ENCODE results near the gene RIT2.

The RIT2 gene

DNA sequence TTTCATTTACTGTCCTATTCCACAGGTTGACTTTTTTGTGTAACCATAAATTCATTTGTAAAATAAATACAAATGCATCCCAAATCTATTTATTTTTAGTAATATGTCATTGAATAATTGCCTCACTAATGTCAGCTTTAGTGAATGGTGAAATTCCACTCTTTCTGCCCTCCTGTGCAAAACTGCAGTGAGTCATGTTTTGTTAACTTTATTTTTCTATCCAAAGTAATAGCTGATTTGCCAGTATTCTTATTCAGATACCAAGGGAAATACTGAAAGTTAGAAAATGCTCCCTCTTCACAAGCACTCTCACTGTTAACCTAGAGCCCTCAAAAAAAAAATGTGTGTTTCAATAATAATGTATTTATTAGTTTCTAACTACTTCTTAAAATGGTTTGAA is 322.8 kb downstream of the RIT2 start:
- no peaks in the 10 kb centered on the region for H3K27me3 ChIP-seq (ENCODE audit: low read depth, low read length)
- no peak overlapping the region for H3K27ac ChIP-seq (ENCODE audit: low read length)
- H3K9me3 ChIP-seq (ENCODE audit: insufficient read depth, low read length), result no peaks in the 10 kb centered on the region
- no peak overlapping the region for H2AFZ ChIP-seq (ENCODE audit: low read depth, low read length)
- no peak overlapping the region for H3K9ac ChIP-seq (ENCODE audit: low read length)
- H3K36me3 ChIP-seq (replicated peaks; ENCODE audit: low read depth, low read length), result no peaks in the 10 kb centered on the region
- no peaks in the 10 kb centered on the region for H3K79me2 ChIP-seq (ENCODE audit: low read length)
- H3K4me2 ChIP-seq (ENCODE audit: low read length), result no peak overlapping the region
- no peak for TF ChIP-seq EZH2phosphoT487 (IDR thresholded peaks at IDR 0.05; ENCODE audit: low read depth)
- TF ChIP-seq, protein P1, sequence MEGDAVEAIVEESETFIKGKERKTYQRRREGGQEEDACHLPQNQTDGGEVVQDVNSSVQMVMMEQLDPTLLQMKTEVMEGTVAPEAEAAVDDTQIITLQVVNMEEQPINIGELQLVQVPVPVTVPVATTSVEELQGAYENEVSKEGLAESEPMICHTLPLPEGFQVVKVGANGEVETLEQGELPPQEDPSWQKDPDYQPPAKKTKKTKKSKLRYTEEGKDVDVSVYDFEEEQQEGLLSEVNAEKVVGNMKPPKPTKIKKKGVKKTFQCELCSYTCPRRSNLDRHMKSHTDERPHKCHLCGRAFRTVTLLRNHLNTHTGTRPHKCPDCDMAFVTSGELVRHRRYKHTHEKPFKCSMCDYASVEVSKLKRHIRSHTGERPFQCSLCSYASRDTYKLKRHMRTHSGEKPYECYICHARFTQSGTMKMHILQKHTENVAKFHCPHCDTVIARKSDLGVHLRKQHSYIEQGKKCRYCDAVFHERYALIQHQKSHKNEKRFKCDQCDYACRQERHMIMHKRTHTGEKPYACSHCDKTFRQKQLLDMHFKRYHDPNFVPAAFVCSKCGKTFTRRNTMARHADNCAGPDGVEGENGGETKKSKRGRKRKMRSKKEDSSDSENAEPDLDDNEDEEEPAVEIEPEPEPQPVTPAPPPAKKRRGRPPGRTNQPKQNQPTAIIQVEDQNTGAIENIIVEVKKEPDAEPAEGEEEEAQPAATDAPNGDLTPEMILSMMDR (IDR thresholded peaks at IDR 0.05; ENCODE audit: low read depth, low read length), result no peak
- H3K4me1 ChIP-seq (ENCODE audit: low read length), result no peaks in the 10 kb centered on the region
- H3K4me3 ChIP-seq (ENCODE audit: low read length), result no peak overlapping the region
- H4K20me1 ChIP-seq (ENCODE audit: insufficient read depth, low read length), result no peaks in the 10 kb centered on the region

DNA sequence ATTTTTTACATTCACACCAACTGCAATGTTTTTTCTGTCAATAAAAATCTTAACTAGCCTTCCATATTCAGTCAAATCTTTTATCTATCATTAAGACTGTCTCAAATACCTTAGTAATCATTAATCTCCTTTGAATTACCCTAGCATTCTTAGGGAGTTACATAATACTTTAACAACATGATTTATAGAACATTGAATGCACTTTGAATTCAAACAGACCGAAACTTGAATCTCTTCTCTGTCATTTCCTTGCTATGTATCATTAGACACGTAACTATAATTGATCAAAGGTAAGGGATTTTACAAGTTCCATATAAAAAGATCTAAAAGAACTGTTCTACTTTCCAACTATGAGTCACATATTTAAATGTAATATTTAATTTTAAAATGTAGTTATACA is 330.9 kb downstream of the RIT2 start:
- Histone ChIP-seq H3K36me3 (replicated peaks; ENCODE audit: low read depth, low read length) (no peaks in the 10 kb centered on the region), H3K27me3 (ENCODE audit: low read depth, low read length) (no peaks in the 10 kb centered on the region), H3K9ac (ENCODE audit: low read length) (no peak overlapping the region), H3K79me2 (ENCODE audit: low read length) (no peaks in the 10 kb centered on the region), H2AFZ (ENCODE audit: low read depth, low read length) (no peak overlapping the region), H3K4me3 (ENCODE audit: low read length) (no peak overlapping the region), H3K4me1 (ENCODE audit: low read length) (no peaks in the 10 kb centered on the region), H4K20me1 (ENCODE audit: insufficient read depth, low read length) (no peaks in the 10 kb centered on the region), H3K9me3 (ENCODE audit: insufficient read depth, low read length) (no peaks in the 10 kb centered on the region), H3K4me2 (ENCODE audit: low read length) (no peak overlapping the region), H3K27ac (ENCODE audit: low read length) (no peak overlapping the region)
- TF ChIP-seq, protein P1 (IDR thresholded peaks at IDR 0.05; ENCODE audit: low read depth, low read length), result no peak

DNA sequence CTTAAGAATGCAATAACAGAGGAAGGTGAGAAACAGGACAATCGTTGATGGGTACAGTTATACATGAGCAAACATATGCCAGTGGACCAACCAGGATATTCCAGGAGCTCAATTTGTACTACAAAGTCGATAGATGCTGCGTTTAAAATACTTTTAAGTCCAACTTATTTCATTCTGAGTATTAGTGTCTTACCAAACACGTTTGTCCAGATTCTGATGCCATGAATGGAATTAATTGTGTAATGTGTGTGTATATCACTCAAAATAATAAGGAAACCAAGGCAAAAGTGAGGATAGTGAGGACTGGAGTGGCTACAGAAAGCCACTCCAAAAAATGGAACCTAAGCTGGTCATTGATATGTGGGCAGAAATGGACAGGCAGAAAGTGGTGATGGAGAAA is 332.6 kb downstream of the RIT2 start:
- Histone ChIP-seq H3K9ac (ENCODE audit: low read length) (no peak overlapping the region), H3K36me3 (replicated peaks; ENCODE audit: low read depth, low read length) (no peaks in the 10 kb centered on the region), H3K27me3 (ENCODE audit: low read depth, low read length) (no peaks in the 10 kb centered on the region), H4K20me1 (ENCODE audit: insufficient read depth, low read length) (no peaks in the 10 kb centered on the region), H2AFZ (ENCODE audit: low read depth, low read length) (no peak overlapping the region), H3K9me3 (ENCODE audit: insufficient read depth, low read length) (no peaks in the 10 kb centered on the region), H3K4me2 (ENCODE audit: low read length) (no peak overlapping the region), H3K4me3 (ENCODE audit: low read length) (no peak overlapping the region), H3K79me2 (ENCODE audit: low read length) (no peaks in the 10 kb centered on the region), H3K4me1 (ENCODE audit: low read length) (no peaks in the 10 kb centered on the region), H3K27ac (ENCODE audit: low read length) (no peak overlapping the region)
- TF ChIP-seq, protein P1 (IDR thresholded peaks at IDR 0.05; ENCODE audit: low read depth, low read length), result no peak
- no peak for TF ChIP-seq EZH2phosphoT487 (IDR thresholded peaks at IDR 0.05; ENCODE audit: low read depth)

DNA sequence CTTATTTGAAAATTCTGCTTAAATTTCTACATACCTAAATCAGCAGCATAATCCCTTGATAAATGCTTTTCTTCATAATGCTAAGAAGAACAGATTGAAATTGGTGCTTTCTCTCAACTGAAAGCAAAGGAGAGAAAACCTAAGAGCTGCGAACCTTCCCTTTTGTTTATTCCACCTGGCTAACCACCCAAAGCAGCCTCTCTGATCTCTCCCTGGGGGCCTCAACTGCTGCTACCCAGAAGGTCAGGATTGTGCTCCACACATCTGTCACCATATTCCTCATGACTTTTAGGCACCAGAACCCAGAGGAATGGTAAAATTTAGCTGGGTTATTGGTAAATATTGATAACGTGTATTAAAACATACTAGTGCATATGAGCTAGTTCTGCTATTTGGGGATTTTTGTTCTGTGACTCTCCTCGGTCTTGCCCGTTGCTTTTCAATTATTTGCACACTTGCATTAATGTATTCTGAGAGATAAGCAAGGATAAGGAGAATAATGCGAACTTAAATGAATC is 334.1 kb downstream of the RIT2 start:
- H2AFZ ChIP-seq (ENCODE audit: low read depth, low read length), result no peak overlapping the region; the same call in 1 of the 2 replicates
- H3K4me3 ChIP-seq (ENCODE audit: low read length), result no peak overlapping the region
- H3K36me3 ChIP-seq (replicated peaks; ENCODE audit: low read depth, low read length), result no peaks in the 10 kb centered on the region
- H4K20me1 ChIP-seq (ENCODE audit: insufficient read depth, low read length), result no peaks in the 10 kb centered on the region
- no peak overlapping the region for H3K9ac ChIP-seq (ENCODE audit: low read length)
- H3K4me2 ChIP-seq (ENCODE audit: low read length), result no peak overlapping the region
- no peaks in the 10 kb centered on the region for H3K4me1 ChIP-seq (ENCODE audit: low read length)
- TF ChIP-seq, protein P1 (IDR thresholded peaks at IDR 0.05; ENCODE audit: low read depth, low read length), result no peak
- TF ChIP-seq EZH2phosphoT487 (IDR thresholded peaks at IDR 0.05; ENCODE audit: low read depth), result no peak
- no peaks in the 10 kb centered on the region for H3K27me3 ChIP-seq (ENCODE audit: low read depth, low read length)
- no peaks in the 10 kb centered on the region for H3K9me3 ChIP-seq (ENCODE audit: insufficient read depth, low read length)
- no peak overlapping the region for H3K27ac ChIP-seq (ENCODE audit: low read length)
- no peaks in the 10 kb centered on the region for H3K79me2 ChIP-seq (ENCODE audit: low read length)

Data from OCI-LY3 (cell line).